HFF-Myc (cell line): ENCODE data around the gene ATP2A3.

Experiments
- DNase-seq: peaks from one replicate; pipeline ENCODE4 v3.0.0-alpha.2; 2011; ENCODE audit warnings: low read depth; ENCODE audit errors: extremely low read depth
- H3K4me3 ChIP-seq: replicated peaks from 2 replicates; pipeline ENCODE4 v1.5.1; 2011; ENCODE audit warnings: low read depth, mild to moderate bottlenecking, control low read depth, low read length
- CTCF ChIP-seq: IDR thresholded peaks from 2 replicates; pipeline ENCODE4 v1.5.1; 2012; ENCODE audit warnings: mild to moderate bottlenecking, low read depth, low read length, control low read depth; ENCODE audit errors: missing control alignments

The ATP2A3 gene

GRCh38 chr17:3917391-3917931, 46.8 kb downstream of the ATP2A3 start:
- no peak for DNase-seq
- H3K4me3 ChIP-seq, result no peak overlapping the region
- TF ChIP-seq CTCF, result no peak

- no peak overlapping the region for H3K4me3 ChIP-seq
- TF ChIP-seq CTCF, result no peak
- no peak for DNase-seq
Observed at GRCh38 chr17:3916825-3917224, 47.4 kb downstream of the ATP2A3 start.

- DNase-seq, result no peak
- no peak within 1 kb of the TSS for H3K4me3 ChIP-seq
- no peak for TF ChIP-seq CTCF
Observed at GRCh38 chr17:3915995-3916696, 48.1 kb downstream of the ATP2A3 start, which contains the start of gene P2RX1. P2RX1 (minus strand) TSS chr17:3916465; CDS start chr17:3916225, 240 bp downstream.

GRCh38 chr17:3915581-3915994, 48.6 kb downstream of the ATP2A3 start:
- DNase-seq, result no peak
- TF ChIP-seq CTCF, result no peak
- no peak overlapping the region for H3K4me3 ChIP-seq

GRCh38 chr17:3914312-3914670, 49.9 kb downstream of the ATP2A3 start:
- H3K4me3 ChIP-seq, result no peak overlapping the region
- no peak for TF ChIP-seq CTCF
- no peak for DNase-seq

- peak; percentile 98 for TF ChIP-seq CTCF
- H3K4me3 ChIP-seq, result no peak overlapping the region
- DNase-seq, result no peak
Observed at GRCh38 chr17:3913531-3914311, 50.5 kb downstream of the ATP2A3 start.
